IMR-90 (cell line): ENCODE measurements around the gene TRPC4. TPM values are rescaled to one million over a fixed set of nuclear protein-coding genes. Genes with fewer than 3 reads are reported as not detected.

Source experiments
- ATAC-seq: fragments of 200-7000 bp; cut with Tn5 transposase; 2 replicates; pipeline ENCODE4 v1.9.1; 2020; ENCODE audit warnings: low read depth, mild to moderate bottlenecking, moderate library complexity
- BruUV-seq: library from RNA; stranded (reverse); fragments of 400-500 nt; replicated peaks from 2 replicates; lab custom pipeline; 2021; lab: Mats Ljungman, UMichigan
- CTCF ChIA-PET: fragments of 300-600 bp; formaldehyde crosslinking; extraction: SDS; loops from one replicate; lab custom pipeline; 2021; ENCODE audit warnings: antibody characterized with exemption; lab: Yijun Ruan, JAX
- POLR2A ChIA-PET: fragments of 300-600 bp; sonication (Branson Sonifier 250); formaldehyde crosslinking; loops from one replicate; lab custom pipeline; 2022; ENCODE audit warnings: antibody characterized with exemption; ENCODE audit not compliant: unreplicated experiment; lab: Charles Lee
- DNase-seq: peaks from one replicate; pipeline ENCODE4 v3.0.0; 2013
- H2AFZ ChIP-seq: replicated peaks from 2 replicates; pipeline ENCODE3; 2013; ENCODE audit warnings: low read length, mild to moderate bottlenecking; ENCODE audit not compliant: poor library complexity
- H2AK5ac ChIP-seq: 2 replicates; pipeline ENCODE4 v1.6.1; 2013; ENCODE audit warnings: low read depth, low read length, inconsistent platforms
- H2AK9ac ChIP-seq: replicated peaks from 2 replicates; pipeline ENCODE3; 2013; ENCODE audit warnings: mild to moderate bottlenecking, low read depth, low read length, moderate library complexity; ENCODE audit not compliant: poor library complexity
- H2BK120ac ChIP-seq: 2 replicates; pipeline ENCODE4 v1.6.1; 2013; ENCODE audit warnings: low read depth, low read length, inconsistent platforms
- H2BK15ac ChIP-seq: 3 replicates; pipeline ENCODE4 v1.6.1; 2013; ENCODE audit warnings: low read depth, low read length, inconsistent platforms
- H2BK20ac ChIP-seq: 2 replicates; pipeline ENCODE4 v1.6.1; 2013; ENCODE audit warnings: low read depth, mild to moderate bottlenecking, inconsistent platforms, low read length, moderate library complexity
- H2BK5ac ChIP-seq: 2 replicates; pipeline ENCODE4 v1.6.1; 2013; ENCODE audit warnings: mild to moderate bottlenecking, low read depth, low read length, inconsistent platforms; ENCODE audit not compliant: poor library complexity, severe bottlenecking
- H3K14ac ChIP-seq: replicated peaks from 2 replicates; pipeline ENCODE4 v1.6.1; 2013; ENCODE audit warnings: low read depth, low read length, inconsistent platforms
- H3K18ac ChIP-seq: 2 replicates; pipeline ENCODE4 v1.6.1; 2013; ENCODE audit warnings: low read depth, low read length, control low read depth
- H3K23ac ChIP-seq: 2 replicates; pipeline ENCODE4 v1.6.1; 2013; ENCODE audit warnings: low read depth, low read length, inconsistent platforms
- H3K27ac ChIP-seq: 2 replicates; pipeline ENCODE4 v1.5.1; 2013; ENCODE audit warnings: mild to moderate bottlenecking, control low read depth, low read length; ENCODE audit not compliant: insufficient read depth
- H3K27me3 ChIP-seq: 2 replicates; pipeline ENCODE4 v1.6.1; 2013; ENCODE audit warnings: low read length; ENCODE audit not compliant: control insufficient read depth, insufficient read depth
- H3K36me3 ChIP-seq: 2 replicates; pipeline ENCODE4 v1.6.1; 2013; ENCODE audit warnings: low read length, mixed read lengths; ENCODE audit not compliant: control insufficient read depth, insufficient read depth
- H3K4ac ChIP-seq: 2 replicates; pipeline ENCODE4 v1.6.1; 2013; ENCODE audit warnings: low read depth, low read length, inconsistent platforms
- H3K4me1 ChIP-seq: 2 replicates; pipeline ENCODE4 v1.6.1; 2013; ENCODE audit warnings: low read length, mixed read lengths; ENCODE audit not compliant: control insufficient read depth, insufficient read depth
- H3K4me2 ChIP-seq: 2 replicates; pipeline ENCODE4 v1.6.1; 2013; ENCODE audit warnings: low read depth, mild to moderate bottlenecking, control low read depth, low read length, moderate library complexity
- H3K4me3 ChIP-seq: 2 replicates; pipeline ENCODE4 v1.5.1; 2013; ENCODE audit warnings: low read depth, mild to moderate bottlenecking, control low read depth, low read length, moderate library complexity; ENCODE audit not compliant: insufficient read depth
- H3K56ac ChIP-seq: 2 replicates; pipeline ENCODE4 v1.6.1; 2013; ENCODE audit warnings: low read length, inconsistent platforms; ENCODE audit not compliant: insufficient read depth; ENCODE audit errors: extremely low read depth
- H3K79me1 ChIP-seq, 2 experiments: 2 replicates each; pipeline ENCODE4 v1.6.1; 2013; ENCODE audit warnings: low read length in 2 of 2, inconsistent platforms in 1 of 2, low read depth in 1 of 2
- H3K9ac ChIP-seq: 2 replicates; pipeline ENCODE4 v1.6.1; 2013; ENCODE audit warnings: low read depth, low read length, control low read depth
- H3K9me1 ChIP-seq: 2 replicates; pipeline ENCODE4 v1.6.1; 2013; ENCODE audit warnings: low read length, inconsistent platforms; ENCODE audit not compliant: insufficient read depth
- H3K9me3 ChIP-seq: 2 replicates; pipeline ENCODE4 v1.6.1; 2013; ENCODE audit warnings: low read length; ENCODE audit not compliant: control insufficient read depth, insufficient read depth
- H4K20me1 ChIP-seq: 2 replicates; pipeline ENCODE4 v1.6.1; 2013; ENCODE audit warnings: low read length, inconsistent platforms; ENCODE audit not compliant: insufficient read depth
- H4K5ac ChIP-seq: 2 replicates; pipeline ENCODE4 v1.6.1; 2013; ENCODE audit warnings: mild to moderate bottlenecking, low read depth, low read length, control low read depth
- H4K8ac ChIP-seq, 2 experiments: 2 replicates each; pipeline ENCODE4 v1.6.1; 2013; ENCODE audit warnings: low read depth in 2 of 2, low read length in 2 of 2, control low read depth in 1 of 2, inconsistent platforms in 1 of 2
- H4K91ac ChIP-seq: 2 replicates; pipeline ENCODE4 v1.6.1; 2013; ENCODE audit warnings: low read depth, low read length, inconsistent platforms; ENCODE audit not compliant: insufficient read depth
- BHLHE40 ChIP-seq: fragments of 150-350 bp; IDR thresholded peaks from 2 replicates; pipeline ENCODE4 v1.6.1; 2016; ENCODE audit warnings: mild to moderate bottlenecking, low read depth, low read length
- CEBPB ChIP-seq: IDR thresholded peaks from 2 replicates; pipeline ENCODE4 v1.6.1; 2012; ENCODE audit warnings: low read depth, low read length, improper control_type of control experiment
- CHD1 ChIP-seq: IDR thresholded peaks from 2 replicates; pipeline ENCODE4 v1.6.1; 2012; ENCODE audit warnings: low read depth, low read length, improper control_type of control experiment
- MAFK ChIP-seq: IDR thresholded peaks from 2 replicates; pipeline ENCODE4 v1.6.1; 2012; ENCODE audit warnings: low read depth, low read length, improper control_type of control experiment
- MAZ ChIP-seq: IDR thresholded peaks from 2 replicates; pipeline ENCODE4 v1.6.1; 2012; ENCODE audit warnings: low read depth, mild to moderate bottlenecking, low read length, improper control_type of control experiment, moderate library complexity, borderline replicate concordance
- MXI1 ChIP-seq: IDR thresholded peaks from 2 replicates; pipeline ENCODE4 v1.6.1; 2012; ENCODE audit warnings: low read depth, mild to moderate bottlenecking, low read length, moderate library complexity, borderline replicate concordance
- NFE2L2 ChIP-seq: fragments of 150-350 bp; IDR thresholded peaks from 2 replicates; pipeline ENCODE4 v1.6.1; 2016; ENCODE audit warnings: low read depth, mild to moderate bottlenecking, low read length
- POLR2A ChIP-seq: IDR thresholded peaks from 2 replicates; pipeline ENCODE4 v1.6.1; 2012; ENCODE audit warnings: mild to moderate bottlenecking, low read depth, low read length
- RCOR1 ChIP-seq: IDR thresholded peaks from 2 replicates; pipeline ENCODE4 v1.6.1; 2012; ENCODE audit warnings: mild to moderate bottlenecking, low read length, improper control_type of control experiment; ENCODE audit not compliant: insufficient replicate concordance
- SMC3 ChIP-seq: fragments of 150-350 bp; IDR thresholded peaks from 2 replicates; pipeline ENCODE4 v1.6.1; 2016; ENCODE audit warnings: low read depth, mild to moderate bottlenecking, antibody characterized with exemption, low read length, moderate library complexity
- WGBS, 2 experiments: methylation state at CpG; one replicate each; pipeline versions ENCODE4 v1.1.5 to v1.1.7; 2013; ENCODE audit warnings: missing lambda C conversion rate in 2 of 2; ENCODE audit not compliant: insufficient read length in 1 of 2; ENCODE audit errors: extremely low coverage in 2 of 2; 5-methylcytosine and 5-hydroxymethylcytosine counted together
- dilution Hi-C: fragments of 300-500 bp; cut with HindIII; formaldehyde crosslinking; loops from one replicate; pipeline ENCODE4 v1.14.3; 2018; ENCODE audit warnings: low sequenced_read_pairs; ENCODE audit not compliant: unreplicated experiment
- in situ Hi-C: fragments of 300-500 bp; cut with MboI; formaldehyde crosslinking; loops from 3 replicates; pipeline ENCODE4 v1.14.3; 2019; ENCODE audit warnings: low sequenced_read_pairs, inconsistent platforms, mixed read lengths
- intact Hi-C: fragments of 100-400 bp; cut with micrococcal nuclease; formaldehyde crosslinking; loops from 2 replicates; pipeline ENCODE4 v1.10.0; 2022
- polyA plus RNA-seq, 3 experiments: library from polyadenylated mRNA; depleted of rRNA; stranded (reverse); fragments of >200 nt; gene quantifications; 2 replicates each; pipeline ENCODE4 v1.2.3, GENCODE V29; 2012; ENCODE audit warnings: low replicate concordance in 1 of 3
- total RNA-seq: library from RNA; depleted of rRNA; stranded (reverse); fragments of >200 nt; gene quantifications from 2 replicates; pipeline ENCODE4 v1.2.3, GENCODE V29; 2012
- TF ChIP-seq, protein P1 (sequence below): fragments of 150-350 bp; IDR thresholded peaks from 2 replicates; pipeline ENCODE4 v1.6.1; 2017; ENCODE audit warnings: mild to moderate bottlenecking, antibody characterized with exemption, low read length, low read depth
- TF ChIP-seq, protein P2 (sequence below): conservative IDR thresholded peaks from 2 replicates; pipeline ENCODE4 v1.5.1; 2012; ENCODE audit warnings: mild to moderate bottlenecking, low read depth, low read length, improper control_type of control experiment
- TF ChIP-seq, protein P3 (sequence below): fragments of 150-350 bp; IDR thresholded peaks from 2 replicates; pipeline ENCODE4 v1.6.1; 2016; ENCODE audit warnings: low read depth, mild to moderate bottlenecking, low read length, moderate library complexity, borderline replicate concordance

The TRPC4 gene
- total and polyA plus RNA-seq, 2 of the 4 experiments (the other 2 are of a cell fraction): 1.9 to 5.2 TPM

DNA sequence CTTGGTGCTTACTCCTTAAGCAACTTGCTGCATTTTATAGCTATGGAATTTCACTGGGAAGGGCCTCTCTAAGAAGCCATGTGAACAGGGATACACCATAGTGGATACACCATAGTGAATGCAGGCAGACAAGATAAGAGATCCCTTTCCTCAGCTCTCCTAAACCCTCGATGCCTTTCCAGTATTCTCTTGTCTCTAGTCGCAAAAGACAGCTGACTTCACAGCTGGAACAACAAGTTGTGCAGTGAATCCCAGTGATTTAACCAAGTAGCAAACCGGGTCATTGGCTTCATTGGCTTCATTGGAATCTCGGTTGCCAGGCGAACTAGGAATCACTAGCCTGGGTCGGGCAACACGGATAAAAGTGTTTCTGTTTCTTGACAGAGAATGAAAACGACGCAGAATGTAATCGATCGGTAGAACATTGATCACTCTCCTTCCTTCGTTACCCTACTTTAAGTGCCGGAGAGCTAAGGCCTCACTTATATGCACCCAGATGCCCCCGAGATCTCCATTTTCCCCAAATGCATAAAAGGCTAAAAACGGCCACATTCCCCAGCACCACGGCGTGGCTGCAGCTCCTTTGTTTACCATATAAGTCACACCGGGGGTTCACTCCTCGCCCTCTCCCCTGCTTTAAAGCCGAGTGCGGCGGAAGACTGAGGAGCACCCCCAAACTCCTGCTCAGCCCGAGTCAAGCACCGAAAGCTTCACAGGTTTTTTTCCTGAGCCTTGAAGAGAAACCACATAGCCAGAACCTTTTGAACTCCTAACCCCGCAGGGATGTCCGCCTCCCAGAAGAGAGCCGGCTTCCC, 674 bp downstream of the TRPC4 start:
- H2AK9ac ChIP-seq: no peak overlapping the region
- H4K20me1 ChIP-seq: no peaks in the 10 kb centered on the region
- H3K9me3 ChIP-seq: no peaks in the 10 kb centered on the region
- DNase-seq (peak; percentile 50), ATAC-seq (peak; percentile 30)
- H3K4me2 ChIP-seq: peak overlapping the region; percentile 87
- 13% methylated on average over 16 of the region's 27 CpGs; no CpG with 5 or more reads in 1 of the 2 experiments for WGBS, 2 experiments
- ChIA-PET CTCF (no interaction called here), POLR2A (no interaction called here)
- H3K36me3 ChIP-seq: no peaks in the 10 kb centered on the region
- peak overlapping the region; percentile 52 to 66; a peak in 2 of 4 replicates for H4K8ac ChIP-seq
- H3K4me1 ChIP-seq: peaks cover 4% of the 10 kb centered on the region
- H3K27ac ChIP-seq: peak overlapping the region; percentile 4; the same call in 1 of the 2 replicates
- H2BK15ac ChIP-seq: peak overlapping the region; percentile 74; the same call in 1 of the 3 replicates
- peak overlapping the region; percentile 55; the same call in 1 of the 2 replicates for H3K18ac ChIP-seq
- H3K27me3 ChIP-seq: no peaks in the 10 kb centered on the region
- no peak overlapping the region for H2AK5ac ChIP-seq
- no peak overlapping the region for H4K91ac ChIP-seq
- in situ Hi-C loops: loop anchor here (10.0 kb wide), 1 partner anchor 224 kb away; no protein-coding TSS in a partner anchor
- H3K23ac ChIP-seq: peak overlapping the region; percentile 67
- peak overlapping the region; percentile 94 for H2AFZ ChIP-seq
- peak overlapping the region; percentile 44; the same call in 1 of the 2 replicates for H4K5ac ChIP-seq
- H2BK120ac ChIP-seq: peak overlapping the region; percentile 36; the same call in 1 of the 2 replicates
- H3K4me3 ChIP-seq: peak overlapping the region; percentile 55
- H3K14ac ChIP-seq: peak overlapping the region; percentile 10
- dilution Hi-C loops: no loop called here
- H3K56ac ChIP-seq: peak overlapping the region; percentile 2; the same call in 1 of the 2 replicates
- intact Hi-C loops: no loop called here
- BruUV-seq: TSS peak; percentile 62
- no peak overlapping the region; the same call in 1 of the 2 replicates for H3K4ac ChIP-seq
- peaks cover 0 to 6% of the 10 kb centered on the region in 2 experiments; a peak in 1 of 4 replicates for H3K79me1 ChIP-seq
- H2BK20ac ChIP-seq: peak overlapping the region; percentile 16; the same call in 1 of the 2 replicates
- peaks cover 6% of the 10 kb centered on the region for H3K9me1 ChIP-seq
- peak overlapping the region; percentile 44 for H3K9ac ChIP-seq
- peak overlapping the region; percentile 40 for H2BK5ac ChIP-seq
- TF ChIP-seq CHD1: no peak
- TF ChIP-seq, protein P1, sequence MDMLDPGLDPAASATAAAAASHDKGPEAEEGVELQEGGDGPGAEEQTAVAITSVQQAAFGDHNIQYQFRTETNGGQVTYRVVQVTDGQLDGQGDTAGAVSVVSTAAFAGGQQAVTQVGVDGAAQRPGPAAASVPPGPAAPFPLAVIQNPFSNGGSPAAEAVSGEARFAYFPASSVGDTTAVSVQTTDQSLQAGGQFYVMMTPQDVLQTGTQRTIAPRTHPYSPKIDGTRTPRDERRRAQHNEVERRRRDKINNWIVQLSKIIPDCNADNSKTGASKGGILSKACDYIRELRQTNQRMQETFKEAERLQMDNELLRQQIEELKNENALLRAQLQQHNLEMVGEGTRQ: no peak
- no peak for TF ChIP-seq MAFK
- TF ChIP-seq, protein P2, sequence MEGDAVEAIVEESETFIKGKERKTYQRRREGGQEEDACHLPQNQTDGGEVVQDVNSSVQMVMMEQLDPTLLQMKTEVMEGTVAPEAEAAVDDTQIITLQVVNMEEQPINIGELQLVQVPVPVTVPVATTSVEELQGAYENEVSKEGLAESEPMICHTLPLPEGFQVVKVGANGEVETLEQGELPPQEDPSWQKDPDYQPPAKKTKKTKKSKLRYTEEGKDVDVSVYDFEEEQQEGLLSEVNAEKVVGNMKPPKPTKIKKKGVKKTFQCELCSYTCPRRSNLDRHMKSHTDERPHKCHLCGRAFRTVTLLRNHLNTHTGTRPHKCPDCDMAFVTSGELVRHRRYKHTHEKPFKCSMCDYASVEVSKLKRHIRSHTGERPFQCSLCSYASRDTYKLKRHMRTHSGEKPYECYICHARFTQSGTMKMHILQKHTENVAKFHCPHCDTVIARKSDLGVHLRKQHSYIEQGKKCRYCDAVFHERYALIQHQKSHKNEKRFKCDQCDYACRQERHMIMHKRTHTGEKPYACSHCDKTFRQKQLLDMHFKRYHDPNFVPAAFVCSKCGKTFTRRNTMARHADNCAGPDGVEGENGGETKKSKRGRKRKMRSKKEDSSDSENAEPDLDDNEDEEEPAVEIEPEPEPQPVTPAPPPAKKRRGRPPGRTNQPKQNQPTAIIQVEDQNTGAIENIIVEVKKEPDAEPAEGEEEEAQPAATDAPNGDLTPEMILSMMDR: no peak
- TF ChIP-seq SMC3: no peak
- no peak for TF ChIP-seq MXI1
- no peak for TF ChIP-seq CEBPB
- no peak for TF ChIP-seq BHLHE40
- no peak for TF ChIP-seq NFE2L2
- no peak for TF ChIP-seq RCOR1
- no peak for TF ChIP-seq MAZ
- TF ChIP-seq, protein P3, sequence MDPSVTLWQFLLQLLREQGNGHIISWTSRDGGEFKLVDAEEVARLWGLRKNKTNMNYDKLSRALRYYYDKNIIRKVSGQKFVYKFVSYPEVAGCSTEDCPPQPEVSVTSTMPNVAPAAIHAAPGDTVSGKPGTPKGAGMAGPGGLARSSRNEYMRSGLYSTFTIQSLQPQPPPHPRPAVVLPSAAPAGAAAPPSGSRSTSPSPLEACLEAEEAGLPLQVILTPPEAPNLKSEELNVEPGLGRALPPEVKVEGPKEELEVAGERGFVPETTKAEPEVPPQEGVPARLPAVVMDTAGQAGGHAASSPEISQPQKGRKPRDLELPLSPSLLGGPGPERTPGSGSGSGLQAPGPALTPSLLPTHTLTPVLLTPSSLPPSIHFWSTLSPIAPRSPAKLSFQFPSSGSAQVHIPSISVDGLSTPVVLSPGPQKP: no peak
- TF ChIP-seq POLR2A: no peak
